Sigmoid colon (tissue), 4 donors: ENCODE data around the gene ARHGEF38.

Experiments used
- CTCF ChIP-seq, 4 experiments: fragments of 450-650 bp in 3 of 4; fragments of 200-600 bp in 1 of 4; IDR thresholded peaks; one replicate each; pipeline ENCODE4 v1.5.1; 2016 to 2019; ENCODE audit warnings: antibody characterized with exemption in 4 of 4, mild to moderate bottlenecking in 3 of 4, moderate library complexity in 2 of 4
- EP300 ChIP-seq, 4 donors: sonication (generic); formaldehyde crosslinking; IDR thresholded peaks; one replicate each; pipeline ENCODE4 v1.6.1; 2017; ENCODE audit warnings: antibody characterized with exemption in 4 of 4
- POLR2A ChIP-seq, 2 donors: fragments of 450-650 bp; IDR thresholded peaks; one replicate each; pipeline ENCODE4 v1.6.1; 2016; ENCODE audit warnings: antibody characterized with exemption in 2 of 2, mild to moderate bottlenecking in 2 of 2, moderate library complexity in 2 of 2
- POLR2AphosphoS5 ChIP-seq, 4 donors: sonication (generic); formaldehyde crosslinking; IDR thresholded peaks; one replicate each; pipeline ENCODE4 v1.6.1; 2017; ENCODE audit warnings: antibody characterized with exemption in 4 of 4

GRCh38 chr4:105543881-105544280 lies 8.5 kb upstream of the ARHGEF38 start:
- TF ChIP-seq EP300 (IDR thresholded peaks at IDR 0.05) (no peak), CTCF (IDR thresholded peaks at IDR 0.05) (no peak), POLR2A (IDR thresholded peaks at IDR 0.05) (no peak), POLR2AphosphoS5 (IDR thresholded peaks at IDR 0.05) (no peak)
